Stimulated activated CD4-positive, alpha-beta T cell treated with anti-CD3 and anti-CD28 coated beads, Interleukin-1b, Interleukin-23, amount 100 ng/mL, for 4 hours (primary cell): Measurements from ENCODE around the gene ZNF674.

Experiments
- DNase-seq, 2 donors: peaks; one replicate each; pipeline ENCODE4 v3.0.0-alpha.2; 2020; ENCODE audit warnings: low read depth in 2 of 2

The ZNF674 gene

GRCh38 chrX:46545111-46546005 is at the start of gene ZNF674:
Gene ZNF674, minus strand, starts transcription at chrX:46545421. Its CDS starts 3,334 bp downstream, at chrX:46542087.
- peak; percentile 86 to 88 for DNase-seq

DNA sequence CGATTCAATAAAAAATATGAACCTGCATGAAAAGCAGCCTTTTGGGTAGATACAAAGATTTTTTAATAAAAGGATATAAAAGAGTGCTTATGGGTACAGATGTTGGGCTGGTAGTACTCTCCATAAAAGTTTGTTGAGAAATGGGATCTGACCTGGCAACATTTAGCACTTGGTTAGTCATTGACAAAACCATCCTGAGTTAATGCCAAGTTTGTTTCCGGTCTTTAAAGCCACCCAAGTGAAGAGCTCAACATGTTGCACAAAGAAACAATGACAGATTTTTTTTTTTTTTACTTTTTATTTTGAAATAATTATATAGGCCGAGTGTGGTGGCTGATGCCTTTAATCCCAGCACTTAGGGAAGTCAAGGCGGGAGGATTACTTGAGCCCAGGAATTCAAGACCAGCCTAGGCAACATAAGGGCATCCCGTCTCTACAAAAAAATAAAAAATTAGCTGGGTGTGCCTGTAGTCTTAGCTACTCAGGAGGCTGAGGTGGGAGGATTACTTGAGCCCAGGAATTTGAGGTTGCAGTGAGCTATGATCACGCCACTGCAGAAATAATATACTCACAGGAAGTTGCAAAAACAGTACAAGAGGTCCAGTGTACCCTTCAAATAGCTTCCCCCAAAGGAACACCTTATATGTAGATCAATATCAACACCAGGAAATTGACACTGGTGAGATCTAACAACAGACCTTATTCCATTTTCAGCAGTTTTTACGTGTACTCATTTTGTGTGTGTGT is 44.9 kb upstream of the ZNF674 start:
- no peak for DNase-seq

- DNase-seq: peak in 1 of 2 donors; percentile 32
Measured at GRCh38 chrX:46588263-46588662, 43.0 kb upstream of the ZNF674 start.

GRCh38 chrX:46587753-46588171 is 42.5 kb upstream of the ZNF674 start:
- no peak for DNase-seq

- DNase-seq: no peak
Measured at GRCh38 chrX:46587158-46587557, 41.9 kb upstream of the ZNF674 start.

DNA sequence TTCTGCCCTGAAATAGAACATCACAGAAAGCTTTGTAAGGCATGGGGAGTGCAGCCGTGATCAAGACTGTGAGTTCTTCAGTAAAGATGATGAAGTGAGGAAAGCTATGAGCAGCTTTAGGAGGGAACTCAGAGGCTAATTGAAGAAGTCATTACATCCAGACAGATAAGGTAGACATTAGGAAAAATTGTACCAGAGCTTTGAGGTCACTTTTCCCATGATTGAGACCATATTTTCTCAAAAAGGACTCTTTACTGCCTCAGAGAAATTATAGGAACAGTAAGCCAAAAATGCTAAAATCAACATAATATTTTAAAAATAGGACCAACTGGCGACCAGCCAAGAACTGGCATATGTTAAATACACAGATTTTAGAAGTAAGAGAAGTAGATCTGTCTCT is 39.5 kb upstream of the ZNF674 start:
- no peak for DNase-seq

- no peak for DNase-seq
Measured at GRCh38 chrX:46582966-46583365, 37.7 kb upstream of the ZNF674 start.

- no peak for DNase-seq
Measured at GRCh38 chrX:46582325-46582724, 37.1 kb upstream of the ZNF674 start.

GRCh38 chrX:46580613-46581012 is 35.4 kb upstream of the ZNF674 start:
- DNase-seq: no peak

DNA sequence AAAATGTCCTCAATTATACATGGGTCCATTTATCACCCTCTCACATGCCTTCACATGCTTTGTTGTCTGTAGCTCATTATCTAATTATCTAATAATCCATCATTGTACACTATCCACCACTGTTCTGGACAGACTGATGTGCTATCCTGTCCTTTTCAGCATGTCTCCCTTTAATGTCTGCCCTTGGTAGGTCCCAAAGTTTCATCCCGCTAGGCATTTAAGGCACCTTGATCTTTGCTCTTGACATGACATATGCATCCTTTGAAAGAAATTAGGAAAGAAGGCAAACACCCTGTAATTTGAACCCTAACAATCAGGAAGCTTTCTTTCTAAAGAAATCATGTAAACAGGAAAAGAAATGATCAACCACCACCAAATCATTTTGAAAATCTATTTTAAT is 34.0 kb upstream of the ZNF674 start:
- no peak for DNase-seq

GRCh38 chrX:46577221-46578005 is 32.2 kb upstream of the ZNF674 start:
- no peak for DNase-seq

- DNase-seq: no peak
Measured at GRCh38 chrX:46576458-46576857, 31.2 kb upstream of the ZNF674 start.

DNA sequence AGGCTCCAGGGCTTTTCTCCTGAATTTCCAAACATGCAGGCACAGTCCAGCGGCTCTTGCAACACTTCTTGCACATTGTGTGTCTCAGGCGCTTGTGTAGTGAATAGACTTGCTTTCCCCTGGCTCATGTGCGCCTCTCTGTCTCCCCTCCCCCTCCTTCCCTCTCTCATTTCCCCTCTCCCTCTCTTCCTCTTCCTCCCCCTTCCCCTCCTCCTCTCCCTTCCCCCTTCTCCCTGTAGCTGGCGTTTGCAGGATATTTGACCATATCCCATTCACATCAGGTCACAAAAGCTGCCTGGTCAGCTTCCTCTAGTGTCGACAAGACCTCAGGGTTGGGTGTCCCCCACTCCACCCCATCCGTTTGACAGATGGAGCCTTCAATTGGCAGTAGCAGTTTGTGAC is 30.8 kb upstream of the ZNF674 start:
- DNase-seq: no peak

DNA sequence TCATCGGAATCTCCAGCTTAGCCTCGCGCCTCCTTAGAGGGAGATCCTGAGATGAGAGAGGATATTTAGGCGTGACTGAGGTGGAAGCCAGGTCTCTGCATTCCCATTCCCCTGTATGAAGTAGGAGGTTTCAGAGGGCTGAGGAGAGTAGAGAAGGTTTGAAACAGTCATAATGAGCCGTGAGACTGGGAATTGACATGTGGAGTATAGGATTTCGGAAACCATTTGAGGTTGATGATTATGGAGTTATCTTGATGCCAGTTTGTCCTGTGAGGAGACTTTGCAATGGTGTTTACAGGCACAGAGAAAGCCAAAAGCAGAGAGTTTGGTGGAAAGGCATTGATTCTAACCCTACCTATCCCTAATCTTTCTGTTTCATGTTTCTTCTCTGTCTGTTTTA is 30.4 kb upstream of the ZNF674 start:
- DNase-seq: no peak

DNA sequence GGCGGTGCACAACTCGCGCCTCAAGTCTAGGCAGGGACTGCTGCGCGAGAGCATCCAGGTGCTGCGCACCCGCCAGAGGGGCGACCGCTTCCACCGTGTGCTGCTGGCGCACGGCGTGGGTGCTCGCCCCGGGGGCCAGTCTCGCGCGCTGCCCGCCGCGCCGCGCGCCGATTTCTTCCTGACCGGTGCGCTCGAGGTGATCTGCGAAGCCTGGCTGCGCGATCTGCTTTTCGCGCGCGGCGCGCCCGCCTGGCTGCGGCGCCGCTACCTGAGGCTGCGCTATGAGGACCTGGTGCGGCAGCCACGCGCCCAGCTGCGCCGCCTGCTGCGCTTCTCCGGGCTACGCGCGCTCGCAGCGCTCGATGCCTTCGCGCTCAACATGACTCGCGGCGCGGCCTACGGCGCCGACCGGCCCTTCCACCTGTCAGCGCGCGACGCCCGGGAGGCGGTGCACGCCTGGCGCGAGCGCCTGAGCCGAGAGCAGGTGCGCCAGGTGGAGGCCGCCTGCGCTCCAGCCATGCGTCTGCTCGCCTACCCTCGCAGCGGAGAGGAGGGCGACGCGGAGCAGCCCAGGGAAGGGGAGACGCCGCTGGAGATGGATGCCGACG is 29.7 kb upstream of the ZNF674 start:
- peak; percentile 28 to 29 for DNase-seq

DNA sequence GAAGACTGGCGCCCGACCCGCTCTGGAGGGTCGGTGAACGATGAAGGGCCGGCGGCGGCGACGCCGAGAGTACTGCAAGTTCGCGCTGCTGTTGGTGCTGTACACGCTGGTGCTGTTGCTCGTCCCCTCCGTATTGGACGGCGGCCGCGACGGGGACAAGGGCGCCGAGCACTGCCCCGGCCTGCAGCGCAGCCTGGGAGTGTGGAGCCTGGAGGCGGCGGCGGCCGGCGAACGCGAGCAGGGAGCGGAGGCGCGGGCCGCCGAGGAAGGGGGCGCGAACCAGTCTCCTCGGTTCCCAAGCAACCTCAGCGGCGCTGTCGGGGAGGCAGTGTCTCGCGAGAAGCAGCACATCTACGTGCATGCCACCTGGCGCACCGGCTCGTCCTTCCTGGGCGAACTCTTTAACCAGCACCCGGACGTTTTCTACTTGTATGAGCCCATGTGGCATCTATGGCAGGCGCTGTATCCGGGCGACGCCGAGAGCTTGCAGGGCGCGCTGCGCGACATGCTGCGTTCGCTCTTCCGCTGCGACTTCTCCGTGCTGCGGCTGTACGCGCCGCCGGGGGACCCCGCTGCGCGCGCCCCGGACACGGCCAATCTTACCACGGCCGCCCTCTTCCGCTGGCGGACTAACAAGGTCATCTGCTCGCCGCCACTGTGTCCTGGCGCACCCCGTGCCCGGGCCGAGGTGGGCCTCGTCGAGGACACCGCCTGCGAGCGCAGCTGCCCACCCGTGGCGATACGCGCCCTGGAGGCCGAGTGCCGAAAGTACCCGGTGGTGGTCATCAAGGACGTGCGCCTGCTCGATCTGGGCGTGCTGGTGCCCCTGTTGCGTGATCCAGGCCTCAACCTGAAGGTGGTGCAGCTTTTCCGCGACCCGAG is 28.9 kb upstream of the ZNF674 start:
- DNase-seq: peak; percentile 30 to 42

- DNase-seq: peak; percentile 45 to 51
Measured at GRCh38 chrX:46573331-46573891, 28.2 kb upstream of the ZNF674 start, which contains the start of gene CHST7. Gene CHST7, plus strand, starts transcription at chrX:46573765. Its CDS starts 167 bp downstream, at chrX:46573932.

- DNase-seq: no peak
Measured at GRCh38 chrX:46572340-46572936, 27.2 kb upstream of the ZNF674 start.

- DNase-seq: no peak
Measured at GRCh38 chrX:46571423-46572339, 26.5 kb upstream of the ZNF674 start.
